Amygdala (tissue), 56 donors: ENCODE results near the gene CCDC18.
"Not testable (repeated sequence)": the region's sequence is repeated elsewhere in the genome, so short reads cannot be mapped to it uniquely, and the experiment has no call there.

Source experiments
- DNase-seq, 56 donors: peaks; one replicate each; lab custom pipeline; 2025; lab: John Stamatoyannopoulos, UW

The CCDC18 gene

GRCh38 chr1:93180723-93181613 lies at the start of gene CCDC18:
TSS of gene CCDC18 (plus strand) at chr1:93180724. CDS start at chr1:93183362, 2,638 bp downstream.
- peak in 3 of 56 donors; percentile 38 to 61 (median 41) for DNase-seq

GRCh38 chr1:93132638-93133037 lies 47.9 kb upstream of the CCDC18 start:
- DNase-seq, result no peak

GRCh38 chr1:93136445-93136844 lies 44.1 kb upstream of the CCDC18 start:
- DNase-seq, result no peak

- no peak for DNase-seq
Measured at GRCh38 chr1:93137604-93138292, 42.8 kb upstream of the CCDC18 start.

- DNase-seq, result no peak
Measured at GRCh38 chr1:93140106-93140505, 40.4 kb upstream of the CCDC18 start.

GRCh38 chr1:93142161-93142560 lies 38.4 kb upstream of the CCDC18 start:
- DNase-seq, result no peak

GRCh38 chr1:93143136-93143535 lies 37.4 kb upstream of the CCDC18 start:
- no peak for DNase-seq

GRCh38 chr1:93143769-93144168 lies 36.8 kb upstream of the CCDC18 start:
- no peak for DNase-seq

- no peak for DNase-seq
Measured at GRCh38 chr1:93148001-93148400, 32.5 kb upstream of the CCDC18 start.

- DNase-seq, result no peak
Measured at GRCh38 chr1:93150729-93151128, 29.8 kb upstream of the CCDC18 start.

- DNase-seq, result no peak
Measured at GRCh38 chr1:93151474-93151873, 29.1 kb upstream of the CCDC18 start.

GRCh38 chr1:93152835-93153234 lies 27.7 kb upstream of the CCDC18 start:
- DNase-seq, result no peak

- no peak for DNase-seq
Measured at GRCh38 chr1:93154898-93155297, 25.6 kb upstream of the CCDC18 start.

- DNase-seq, result no peak
Measured at GRCh38 chr1:93155335-93155734, 25.2 kb upstream of the CCDC18 start.

GRCh38 chr1:93159337-93159736 lies 21.2 kb upstream of the CCDC18 start:
- DNase-seq, result no peak

- DNase-seq, result not testable (repeated sequence)
Measured at GRCh38 chr1:93163314-93163713, 17.2 kb upstream of the CCDC18 start.

GRCh38 chr1:93164816-93165215 lies 15.7 kb upstream of the CCDC18 start:
- DNase-seq, result no peak

- DNase-seq, result not testable (repeated sequence)
Measured at GRCh38 chr1:93165895-93166294, 14.6 kb upstream of the CCDC18 start.

- DNase-seq, result no peak
Measured at GRCh38 chr1:93167006-93167405, 13.5 kb upstream of the CCDC18 start.

- DNase-seq, result not testable (repeated sequence)
Measured at GRCh38 chr1:93170141-93170678, 10.3 kb upstream of the CCDC18 start.

GRCh38 chr1:93171549-93172034 lies 8.9 kb upstream of the CCDC18 start:
- DNase-seq, result no peak
